Mammary microvascular endothelial cell (primary cell): ENCODE data around the gene ITGB4. TPM values are rescaled to one million over a fixed set of nuclear protein-coding genes. Genes with fewer than 3 reads are reported as not detected.

Experiments used
- total RNA-seq: library from RNA; depleted of rRNA; stranded (reverse); fragments of >200 nt; gene quantifications from 2 replicates; pipeline ENCODE4 v1.2.3, GENCODE V29; 2015

ITGB4 gene
- 2.5 and 4.6 TPM in 2 replicates for total RNA-seq

GRCh38 chr17:75720656-75721462, at the start of gene ITGB4:
ITGB4 (plus strand) TSS chr17:75721459; CDS start chr17:75724704, 3,245 bp downstream.

GRCh38 chr17:75764711-75765421, 43.6 kb downstream of the ITGB4 start, which contains the start of gene GALK1:
GALK1 (minus strand) TSS chr17:75765192; CDS start chr17:75765136, 56 bp downstream.

GRCh38 chr17:75784473-75785015, 63.3 kb downstream of the ITGB4 start, which contains the start of gene UNK:
UNK (plus strand) TSS chr17:75784806; CDS start chr17:75784881, 75 bp downstream.

Other genes with a start within 250 kb of the ITGB4 start
- gene CASKIN2, start 205.9 kb upstream of the ITGB4 start, total RNA-seq = 24.2 and 32.8 TPM in 2 replicates
- gene TSEN54, start 204.9 kb upstream of the ITGB4 start, total RNA-seq = 23.2 and 25.4 TPM in 2 replicates
- gene LLGL2, start 195.8 kb upstream of the ITGB4 start, total RNA-seq = 3.9 and 5.2 TPM in 2 replicates
- gene MYO15B, start 133.7 kb upstream of the ITGB4 start, total RNA-seq = 1.7 and 5.1 TPM in 2 replicates
- not detected in 2 replicates for gene SMIM5, start 88.0 kb upstream of the ITGB4 start, total RNA-seq
- 9.9 and 11.3 TPM in 2 replicates for gene RECQL5, start 54.3 kb upstream of the ITGB4 start, total RNA-seq
- 71.9 and 72.0 TPM in 2 replicates for gene SAP30BP, start 54.1 kb upstream of the ITGB4 start, total RNA-seq
- gene GALK1, start 43.7 kb downstream of the ITGB4 start, total RNA-seq = 48.8 and 52.0 TPM in 2 replicates
- gene UNK, start 63.3 kb downstream of the ITGB4 start, total RNA-seq = 15.8 and 24.3 TPM in 2 replicates
- 1.2 and 1.8 TPM in 2 replicates for gene UNC13D, start 122.9 kb downstream of the ITGB4 start, total RNA-seq
- 59.4 and 61.8 TPM in 2 replicates for gene WBP2, start 133.9 kb downstream of the ITGB4 start, total RNA-seq
- 62.8 and 64.3 TPM in 2 replicates for gene TRIM47, start 157.1 kb downstream of the ITGB4 start, total RNA-seq
- 30.6 and 32.7 TPM in 2 replicates for gene TRIM65, start 175.5 kb downstream of the ITGB4 start, total RNA-seq
- 31.1 and 31.8 TPM in 2 replicates for gene MRPL38, start 183.4 kb downstream of the ITGB4 start, total RNA-seq
- 3.5 and 3.8 TPM in 2 replicates for gene FBF1, start 219.6 kb downstream of the ITGB4 start, total RNA-seq